Astrocyte of the spinal cord (primary cell): Measurements from ENCODE around the gene CCR2.

Experiments
- DNase-seq: peaks from one replicate; pipeline ENCODE4 v3.0.0; 2011; ENCODE audit warnings: low read depth, low spot score
- H3K4me3 ChIP-seq: 2 replicates; pipeline ENCODE4 v1.5.1; 2011; ENCODE audit warnings: low read depth, mild to moderate bottlenecking, low read length, moderate library complexity
- in situ Hi-C: cut with HindIII; loops from 2 replicates; pipeline ENCODE4 v1.10.0; 2017; ENCODE audit warnings: low sequenced_read_pairs
- TF ChIP-seq, protein P1 (sequence below): IDR thresholded peaks from 2 replicates; pipeline ENCODE4 v1.5.1; 2012; ENCODE audit warnings: low read depth, mild to moderate bottlenecking, low read length, inconsistent platforms

Gene CCR2

DNA sequence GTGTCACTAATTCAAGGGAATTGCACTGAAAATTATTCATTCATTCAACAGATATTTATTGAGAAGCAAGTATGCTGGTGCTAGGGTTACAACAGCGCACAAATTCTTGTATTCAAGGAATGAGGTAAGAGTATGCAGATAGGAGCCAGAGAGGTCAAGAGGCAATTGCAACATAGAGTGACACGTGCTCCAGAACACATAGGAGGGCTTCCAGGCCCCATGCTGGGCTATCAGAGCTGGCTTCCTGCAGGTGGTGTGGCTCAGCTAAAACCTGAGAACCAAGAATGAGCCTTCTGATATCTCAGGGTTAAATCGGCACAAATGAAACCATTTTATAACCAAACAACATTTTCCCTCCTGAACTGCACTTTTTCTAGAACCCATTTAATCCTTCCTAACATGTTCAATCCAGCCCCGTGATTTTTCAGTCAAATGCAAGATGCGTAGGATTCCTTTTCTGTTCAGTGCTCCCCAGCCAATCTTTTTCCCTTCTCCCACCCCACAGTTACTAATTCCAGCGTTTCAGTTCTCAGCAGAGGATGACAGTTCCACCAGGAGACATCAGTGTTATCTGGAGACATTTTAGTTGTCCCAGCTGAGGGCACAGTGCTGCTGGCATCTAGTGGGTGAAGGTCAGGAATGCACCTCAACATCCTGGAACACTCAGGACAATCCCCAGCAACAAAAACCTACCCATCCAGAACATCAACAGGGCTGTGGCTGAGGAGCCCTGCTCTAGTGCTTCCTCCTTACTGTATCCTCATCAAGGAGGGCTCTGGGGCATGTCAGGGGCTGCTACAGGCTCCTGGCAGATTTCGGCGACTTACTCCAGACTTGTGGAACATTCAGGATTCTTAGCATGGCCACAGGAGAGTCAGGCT, 39.9 kb downstream of the CCR2 start:
- H3K4me3 ChIP-seq: no peak overlapping the region
- TF ChIP-seq, protein P1, sequence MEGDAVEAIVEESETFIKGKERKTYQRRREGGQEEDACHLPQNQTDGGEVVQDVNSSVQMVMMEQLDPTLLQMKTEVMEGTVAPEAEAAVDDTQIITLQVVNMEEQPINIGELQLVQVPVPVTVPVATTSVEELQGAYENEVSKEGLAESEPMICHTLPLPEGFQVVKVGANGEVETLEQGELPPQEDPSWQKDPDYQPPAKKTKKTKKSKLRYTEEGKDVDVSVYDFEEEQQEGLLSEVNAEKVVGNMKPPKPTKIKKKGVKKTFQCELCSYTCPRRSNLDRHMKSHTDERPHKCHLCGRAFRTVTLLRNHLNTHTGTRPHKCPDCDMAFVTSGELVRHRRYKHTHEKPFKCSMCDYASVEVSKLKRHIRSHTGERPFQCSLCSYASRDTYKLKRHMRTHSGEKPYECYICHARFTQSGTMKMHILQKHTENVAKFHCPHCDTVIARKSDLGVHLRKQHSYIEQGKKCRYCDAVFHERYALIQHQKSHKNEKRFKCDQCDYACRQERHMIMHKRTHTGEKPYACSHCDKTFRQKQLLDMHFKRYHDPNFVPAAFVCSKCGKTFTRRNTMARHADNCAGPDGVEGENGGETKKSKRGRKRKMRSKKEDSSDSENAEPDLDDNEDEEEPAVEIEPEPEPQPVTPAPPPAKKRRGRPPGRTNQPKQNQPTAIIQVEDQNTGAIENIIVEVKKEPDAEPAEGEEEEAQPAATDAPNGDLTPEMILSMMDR: no peak
- DNase-seq: no peak
- in situ Hi-C loops: no loop called here

DNA sequence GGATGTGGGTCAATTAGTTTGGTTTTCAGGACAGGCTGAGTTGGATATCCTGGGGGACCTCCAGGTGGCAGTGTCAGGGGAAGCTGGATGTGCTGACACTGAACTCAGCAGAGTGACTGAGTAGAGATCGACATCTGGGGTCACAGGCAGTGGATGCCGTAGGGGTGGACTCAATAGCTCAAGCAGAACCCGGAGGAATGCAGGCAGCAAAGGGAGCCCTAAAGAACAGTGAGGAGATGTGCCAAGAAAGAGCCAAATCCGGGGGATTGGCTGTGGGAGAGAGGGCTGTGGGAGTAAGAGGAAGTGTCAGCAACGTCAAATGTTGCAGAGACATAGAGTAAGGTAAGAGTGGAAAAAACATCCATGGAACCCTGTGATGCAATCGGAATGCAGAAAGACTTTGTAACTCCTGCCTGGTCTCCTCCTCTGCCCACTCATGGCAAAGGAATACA, 41.3 kb downstream of the CCR2 start:
- no peak for DNase-seq
- H3K4me3 ChIP-seq: no peak overlapping the region
- TF ChIP-seq, protein P1: no peak
- in situ Hi-C loops: no loop called here

DNA sequence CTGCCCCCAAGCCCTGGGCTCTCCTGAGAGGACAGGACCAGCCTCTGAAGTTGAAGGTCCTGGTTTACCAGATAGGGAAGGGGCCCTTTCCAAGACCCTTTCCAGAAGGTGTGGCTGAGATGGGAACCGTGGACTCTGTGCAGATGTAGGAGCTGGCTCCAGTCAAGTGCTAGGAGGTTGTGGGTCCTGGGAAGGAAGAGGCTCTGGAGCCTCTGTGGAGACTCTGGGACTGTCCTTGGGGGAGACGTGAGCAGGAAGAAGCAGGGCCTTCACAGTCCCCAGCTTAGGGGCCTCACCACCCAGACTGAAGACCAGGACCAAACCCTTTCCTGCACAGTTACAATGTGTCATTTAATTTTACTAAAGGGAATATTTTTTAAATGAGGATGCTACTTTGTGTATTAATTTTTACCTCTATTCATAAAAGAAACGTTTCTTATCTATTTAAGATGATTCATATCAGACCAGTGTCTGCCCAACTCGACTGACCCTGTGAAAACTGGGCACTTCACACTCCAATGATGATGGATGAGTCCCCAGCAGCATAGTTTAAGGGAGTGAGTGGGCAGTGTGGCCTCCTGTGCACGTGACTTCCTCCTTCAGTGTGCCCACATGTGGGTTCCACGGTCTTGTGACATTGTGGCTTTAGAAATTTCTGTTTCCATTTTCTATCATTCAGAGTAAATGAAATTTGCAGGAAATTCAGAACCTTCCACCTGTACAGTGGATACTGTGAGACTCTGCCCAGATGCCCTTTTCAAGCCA, 42.0 kb downstream of the CCR2 start:
- no peak overlapping the region for H3K4me3 ChIP-seq

DNA sequence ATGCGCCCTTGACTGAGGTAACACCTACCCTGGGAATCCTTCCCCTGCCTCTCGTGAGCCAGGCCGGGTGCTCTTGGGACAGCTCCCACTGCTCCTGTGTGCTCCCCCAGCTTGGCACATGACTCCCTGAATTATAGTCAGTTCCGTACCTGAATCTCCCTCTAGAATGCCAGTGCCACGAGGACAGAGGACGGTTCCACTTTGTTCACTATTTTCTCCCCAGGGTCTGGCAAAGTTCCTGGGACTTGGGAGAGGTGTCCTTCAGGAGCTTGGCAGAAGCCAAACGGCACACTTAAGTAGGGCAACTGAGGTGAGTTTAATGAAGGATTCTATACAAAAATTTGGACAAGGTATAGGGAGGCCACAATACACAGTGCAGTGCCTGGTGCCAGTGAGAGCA, 43.2 kb downstream of the CCR2 start:
- TF ChIP-seq, protein P1: no peak
- DNase-seq: no peak
- in situ Hi-C loops: no loop called here
- no peak overlapping the region for H3K4me3 ChIP-seq

More for the DNA sequence above, 42.0 kb downstream of the CCR2 start:
- DNase-seq: no peak
- TF ChIP-seq, protein P1: no peak
- in situ Hi-C loops: no loop called here

DNA sequence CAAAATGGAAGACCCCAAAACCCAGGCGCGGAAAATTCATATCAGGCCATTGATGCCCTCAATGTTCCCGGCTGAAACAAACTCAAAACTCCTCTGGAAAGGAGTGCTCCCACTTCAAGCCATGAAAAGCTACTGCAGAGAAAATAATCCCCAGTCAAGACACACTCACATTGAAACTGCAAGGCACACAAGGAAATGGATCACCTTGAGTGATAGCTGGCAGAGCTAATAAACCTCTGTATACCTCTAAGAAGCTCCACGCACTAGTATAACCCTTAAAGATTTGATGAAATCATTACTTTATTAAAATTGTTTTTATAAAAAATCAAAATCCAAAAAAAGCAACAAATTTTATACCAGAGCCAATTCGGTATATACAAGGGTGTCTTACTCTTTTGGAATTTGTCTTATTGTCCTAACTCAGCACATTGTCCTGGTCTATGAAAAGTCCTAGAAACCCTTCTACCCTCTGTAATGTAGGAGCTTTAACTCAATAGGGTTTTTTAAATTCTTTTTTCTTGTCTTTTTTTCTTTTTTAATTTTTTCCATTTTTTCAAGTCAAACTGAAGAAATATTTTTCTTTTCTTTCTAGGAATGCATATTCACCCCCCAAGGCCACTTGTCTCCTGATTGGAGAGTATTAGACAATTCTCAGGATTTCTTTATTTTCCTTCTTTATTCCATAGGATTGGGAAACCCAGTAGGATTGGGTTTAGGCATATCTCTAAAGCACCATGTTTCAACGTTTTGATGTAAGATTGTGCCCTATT, 44.5 kb downstream of the CCR2 start:
- in situ Hi-C loops: no loop called here
- TF ChIP-seq, protein P1: no peak
- no peak overlapping the region for H3K4me3 ChIP-seq
- DNase-seq: no peak

DNA sequence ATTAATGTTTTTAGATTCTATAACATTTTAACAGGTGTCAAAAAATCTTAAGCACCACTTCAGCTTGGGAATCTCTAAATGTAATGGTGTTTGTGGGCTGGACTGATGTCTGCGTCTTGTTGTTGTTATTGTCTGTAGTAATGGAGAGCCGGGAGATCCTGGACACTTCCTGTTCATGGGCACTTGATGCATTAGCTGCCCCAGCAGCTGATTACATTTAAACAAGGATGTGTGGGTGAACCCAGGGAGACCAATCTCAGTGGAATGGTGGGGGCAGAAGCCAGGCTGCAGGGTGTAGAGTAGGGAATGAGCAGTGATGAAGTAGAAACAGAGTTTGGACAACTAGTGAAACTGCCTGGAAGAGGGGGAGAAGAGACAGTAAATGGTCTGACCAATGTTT, 45.2 kb downstream of the CCR2 start:
- TF ChIP-seq, protein P1: no peak
- in situ Hi-C loops: no loop called here
- no peak overlapping the region for H3K4me3 ChIP-seq
- no peak for DNase-seq
